MCF 10A (cell line): ENCODE results near the gene FABP3. TPM values are rescaled to one million over a fixed set of nuclear protein-coding genes. Genes with fewer than 3 reads are reported as not detected.
A peak's percentile ranks its signal among the peaks of the same experiment; 100 is the strongest.

Experiments used
- Bru-seq: library from RNA; stranded (reverse); fragments of 400-500 nt; gene quantifications from one replicate; lab custom pipeline; 2021; lab: Mats Ljungman, UMichigan
- BruChase-seq, 2 experiments: library from RNA; stranded (reverse); fragments of 400-500 nt; gene quantifications; one replicate each; lab custom pipeline; 2021; lab: Mats Ljungman, UMichigan
- BruUV-seq: library from RNA; stranded (reverse); fragments of 400-500 nt; replicated peaks from 2 replicates; lab custom pipeline; 2021; lab: Mats Ljungman, UMichigan
- CTCF ChIA-PET: fragments of 300-600 bp; sonication (Branson Sonifier 250); formaldehyde crosslinking; extraction: SDS; loops from one replicate; lab custom pipeline; 2021; ENCODE audit warnings: antibody characterized with exemption, inconsistent platforms; lab: Yijun Ruan, JAX
- POLR2A ChIA-PET: fragments of 300-600, 350-650 bp; sonication (Branson Sonifier 250); formaldehyde crosslinking; extraction: SDS; loops from one replicate; lab custom pipeline; 2020; ENCODE audit warnings: antibody characterized with exemption, inconsistent platforms; lab: Yijun Ruan, JAX
- DNase-seq: peaks from one replicate; pipeline ENCODE4 v3.0.0-alpha.2; 2018; ENCODE audit not compliant: unreplicated experiment
- H3K27ac Mint-ChIP-seq: one replicate; pipeline ENCODE4 v1.8.0; 2022; ENCODE audit warnings: mild to moderate bottlenecking, low read depth, mixed read lengths; ENCODE audit not compliant: unreplicated experiment
- H3K27me3 Mint-ChIP-seq: one replicate; pipeline ENCODE4 v1.8.0; 2022; ENCODE audit warnings: mixed read lengths; ENCODE audit not compliant: insufficient read depth, unreplicated experiment
- H3K36me3 Mint-ChIP-seq: one replicate; pipeline ENCODE4 v1.8.0; 2022; ENCODE audit warnings: mild to moderate bottlenecking, moderate library complexity, mixed read lengths; ENCODE audit not compliant: insufficient read depth, unreplicated experiment
- H3K4me1 Mint-ChIP-seq: one replicate; pipeline ENCODE4 v1.8.0; 2022; ENCODE audit warnings: mixed read lengths; ENCODE audit not compliant: insufficient read depth, unreplicated experiment
- H3K4me3 Mint-ChIP-seq: one replicate; pipeline ENCODE4 v1.8.0; 2022; ENCODE audit warnings: mild to moderate bottlenecking, moderate library complexity, mixed read lengths; ENCODE audit not compliant: unreplicated experiment
- H3K9me3 Mint-ChIP-seq: one replicate; pipeline ENCODE4 v1.8.0; 2022; ENCODE audit warnings: mixed read lengths; ENCODE audit not compliant: unreplicated experiment
- CTCF ChIP-seq: fragments of 200-600 bp; IDR thresholded peaks from one replicate; pipeline ENCODE4 v1.8.0; 2022; ENCODE audit warnings: antibody characterized with exemption, mild to moderate bottlenecking; ENCODE audit not compliant: unreplicated experiment
- intact Hi-C: fragments of 100-400 bp; cut with micrococcal nuclease; formaldehyde crosslinking; loops from 2 replicates; pipeline ENCODE4 v1.14.1; 2022
- long read RNA-seq: library from polyadenylated mRNA; stranded (forward); transcript quantifications from one replicate; pipeline ENCODE4 v2.0.0, GENCODE V29; 2022
- total RNA-seq: library from RNA; stranded (reverse); gene quantifications from 2 replicates; pipeline ENCODE4 v1.2.3, GENCODE V29; 2022

Gene FABP3
- not detected in 2 replicates for total RNA-seq
- Bru-seq, nascent RNA = not detected
- BruChase-seq, experiment 1, labeled RNA remaining after a 6-hour chase = not detected
- not detected for BruChase-seq, experiment 2, labeled RNA remaining after a 2-hour chase
- long read RNA-seq = 0 reads

GRCh38 chr1:31373056-31373896 is at the start of gene FABP3:
FABP3 (minus strand) TSS chr1:31373076; CDS start chr1:31373014, 62 bp downstream.
- ChIA-PET POLR2A (interaction anchor here (0.7 kb wide), 1 partner anchor 18 kb away, joined by 4 read pairs; no protein-coding TSS in a partner anchor), CTCF (interaction anchor here (0.6 to 0.7 kb wide), 3 partner anchors 54 to 369 kb away, joined by 3 to 5 read pairs (median 4); no protein-coding TSS in a partner anchor)
- BruUV-seq = no TSS peak
- TF ChIP-seq CTCF = no peak
- Mint-ChIP-seq H3K4me1 (peaks cover 13% of the 10 kb centered on the region), H3K27ac (no peak within 1 kb of the TSS), H3K27me3 (no peaks in the 10 kb centered on the region), H3K4me3 (no peak within 1 kb of the TSS), H3K36me3 (peaks cover 2% of the 10 kb centered on the region), H3K9me3 (no peaks in the 10 kb centered on the region)
- no peak for DNase-seq
- intact Hi-C loops = no loop called here

GRCh38 chr1:31421371-31422040 is 48.6 kb upstream of the FABP3 start:
- BruUV-seq = no TSS peak
- Mint-ChIP-seq H3K27me3 (no peaks in the 10 kb centered on the region), H3K27ac (no peak overlapping the region), H3K9me3 (no peaks in the 10 kb centered on the region), H3K4me1 (peaks cover 36% of the 10 kb centered on the region), H3K36me3 (peaks cover 35% of the 10 kb centered on the region), H3K4me3 (no peak overlapping the region)
- POLR2A ChIA-PET = interaction anchor here (0.9 to 2.2 kb wide), 5 partner anchors 7 to 124 kb away, joined by 3 to 11 read pairs (median 4); partner anchors contain the start of genes SERINC2, SNRNP40 and ZCCHC17
- CTCF ChIA-PET = interaction anchor here (0.6 to 12.7 kb wide), 18 partner anchors 11 to 1002 kb away, joined by 3 to 238 read pairs (median 4); no protein-coding TSS in a partner anchor
- peak; percentile 19 for TF ChIP-seq CTCF
- no peak for DNase-seq
- intact Hi-C loops = loop anchor here (1.0 kb wide), 4 partner anchors 8 to 236 kb away; partner anchors contain the start of gene SERINC2

- DNase-seq = no peak
- intact Hi-C loops = no loop called here
- no TSS peak for BruUV-seq
- Mint-ChIP-seq H3K4me1 (peaks cover 40% of the 10 kb centered on the region), H3K27me3 (no peaks in the 10 kb centered on the region), H3K27ac (no peak overlapping the region), H3K9me3 (no peaks in the 10 kb centered on the region), H3K4me3 (no peak overlapping the region), H3K36me3 (peaks cover 30% of the 10 kb centered on the region)
- no peak for TF ChIP-seq CTCF
- ChIA-PET POLR2A (interaction anchor here (0.9 to 2.4 kb wide), 3 partner anchors 28 to 128 kb away, joined by 3 to 8 read pairs (median 4); partner anchors contain the start of genes SNRNP40 and ZCCHC17), CTCF (interaction anchor here (0.9 to 12.7 kb wide), 7 partner anchors 10 to 237 kb away, joined by 3 to 238 read pairs (median 28); no protein-coding TSS in a partner anchor)
Measured at GRCh38 chr1:31420716-31421115, 47.8 kb upstream of the FABP3 start.
